GM18511 (cell line): ENCODE measurements around the gene ABTB1.

Source experiments
- ATAC-seq: cut with Tn5 transposase; IDR thresholded peaks from one replicate; pipeline ENCODE4 v1.9.1; 2021; ENCODE audit warnings: mild to moderate bottlenecking, moderate library complexity; ENCODE audit not compliant: unreplicated experiment

Gene ABTB1

GRCh38 chr3:127717357-127718244, 44.8 kb downstream of the ABTB1 start:
- ATAC-seq, result no peak

- ATAC-seq, result no peak
Measured at GRCh38 chr3:127718245-127718915, 45.6 kb downstream of the ABTB1 start.

GRCh38 chr3:127718916-127719290, 46.2 kb downstream of the ABTB1 start:
- ATAC-seq, result no peak

- no peak for ATAC-seq
Measured at GRCh38 chr3:127719369-127719768, 46.6 kb downstream of the ABTB1 start.

GRCh38 chr3:127720161-127720823, 47.5 kb downstream of the ABTB1 start:
- no peak for ATAC-seq

DNA sequence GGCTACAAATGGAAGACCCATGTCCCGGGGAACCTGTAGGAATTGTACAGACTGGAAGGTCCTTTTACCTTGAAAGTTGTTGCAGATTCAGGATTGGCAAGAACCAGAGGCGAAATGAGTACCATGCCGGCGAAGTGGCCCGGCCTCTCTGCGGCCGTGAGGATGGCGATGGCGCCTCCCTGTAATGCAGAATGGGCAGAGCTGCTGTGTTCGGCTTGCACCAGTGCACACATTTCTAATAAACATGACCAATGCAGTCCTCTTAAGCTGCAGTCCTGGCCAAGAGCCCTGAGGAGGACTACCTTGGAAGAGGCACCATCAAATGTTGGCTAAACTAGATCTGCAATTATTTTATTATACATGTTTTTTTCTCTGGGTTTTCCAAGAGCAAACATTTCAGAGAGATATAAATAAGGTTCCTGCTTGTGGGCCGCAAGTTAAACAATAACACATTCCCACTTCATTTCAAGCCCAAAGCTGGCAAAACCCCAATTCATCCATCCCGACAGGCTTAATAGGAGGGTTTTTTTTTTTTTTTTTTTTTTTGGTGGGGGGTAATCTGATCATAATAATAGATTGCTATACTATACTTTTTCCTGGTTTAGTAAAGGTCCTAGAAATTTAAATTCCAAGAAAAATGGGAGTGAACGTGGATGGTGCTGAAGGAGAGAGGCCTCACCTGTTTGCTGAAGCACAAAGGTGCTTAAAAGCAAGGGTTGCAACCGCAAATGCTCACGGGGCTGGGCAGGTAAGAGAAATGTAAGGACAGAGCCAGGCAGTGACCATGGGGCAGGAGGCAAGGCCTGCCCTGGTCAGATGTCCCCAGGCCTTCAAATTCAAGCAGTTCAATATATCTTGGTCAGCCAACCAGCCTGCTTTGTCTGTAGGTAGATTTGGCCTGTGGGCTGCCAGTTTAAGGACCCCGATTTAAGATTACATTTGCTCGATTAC, 48.5 kb downstream of the ABTB1 start:
- no peak for ATAC-seq

DNA sequence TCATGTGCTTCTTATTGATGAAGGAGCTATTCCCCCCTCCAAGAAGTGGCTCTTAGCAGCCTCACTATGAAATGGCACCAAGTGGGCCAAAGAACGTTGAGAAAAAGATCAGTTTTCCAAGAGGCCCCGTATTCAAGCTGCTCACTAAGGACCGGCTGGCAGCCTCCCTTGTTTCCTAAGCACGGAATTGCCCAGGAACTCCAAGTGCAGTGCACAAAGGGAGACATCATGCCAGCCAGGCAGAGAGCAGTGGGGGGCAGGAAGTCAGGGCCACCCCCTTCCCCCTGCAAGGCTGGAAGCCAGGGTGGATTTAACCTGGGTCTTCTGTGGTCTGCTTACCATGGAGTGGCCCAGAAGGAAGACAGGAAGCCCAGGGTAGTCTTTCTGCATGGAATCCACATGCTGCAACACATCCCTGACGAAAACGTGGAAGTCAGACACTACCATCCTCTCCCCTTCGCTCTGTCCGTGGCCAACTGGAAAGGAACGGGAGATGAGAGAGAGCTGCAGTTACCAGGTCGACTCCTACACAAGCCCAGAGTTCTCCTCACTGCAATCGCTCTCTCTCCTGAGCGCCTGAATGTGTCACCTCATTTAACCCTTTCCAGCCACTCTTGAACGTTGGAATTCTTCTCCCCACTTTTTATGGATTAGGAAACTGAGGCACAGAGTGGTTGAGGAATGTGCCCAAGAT, 49.5 kb downstream of the ABTB1 start:
- no peak for ATAC-seq

DNA sequence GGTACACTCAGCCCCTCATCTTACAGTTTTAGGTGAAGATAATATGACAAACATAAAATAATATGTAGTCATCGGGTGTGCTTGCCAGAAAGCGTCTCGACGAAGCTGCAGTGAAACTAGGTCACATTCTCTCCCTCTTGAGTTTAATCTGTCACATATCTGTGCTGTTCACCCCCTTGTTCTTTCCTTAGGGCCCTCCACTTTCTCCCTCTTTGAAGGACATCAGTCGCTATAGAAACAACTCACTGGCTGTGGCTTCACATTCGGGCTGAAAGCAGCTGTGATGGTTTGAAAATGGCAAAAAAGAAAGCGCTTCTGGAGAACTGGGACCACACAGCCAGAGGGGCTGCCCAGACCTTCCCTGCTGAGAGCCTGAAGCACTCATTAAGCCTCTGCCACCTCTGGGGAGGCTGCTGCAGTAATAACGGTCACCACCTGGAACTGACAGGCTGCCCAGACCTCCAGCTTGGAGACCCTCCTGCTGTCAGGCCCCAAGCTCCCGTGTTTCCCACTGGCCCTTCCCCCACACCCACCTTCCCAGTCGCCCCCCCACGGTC, 50.3 kb downstream of the ABTB1 start:
- no peak for ATAC-seq

DNA sequence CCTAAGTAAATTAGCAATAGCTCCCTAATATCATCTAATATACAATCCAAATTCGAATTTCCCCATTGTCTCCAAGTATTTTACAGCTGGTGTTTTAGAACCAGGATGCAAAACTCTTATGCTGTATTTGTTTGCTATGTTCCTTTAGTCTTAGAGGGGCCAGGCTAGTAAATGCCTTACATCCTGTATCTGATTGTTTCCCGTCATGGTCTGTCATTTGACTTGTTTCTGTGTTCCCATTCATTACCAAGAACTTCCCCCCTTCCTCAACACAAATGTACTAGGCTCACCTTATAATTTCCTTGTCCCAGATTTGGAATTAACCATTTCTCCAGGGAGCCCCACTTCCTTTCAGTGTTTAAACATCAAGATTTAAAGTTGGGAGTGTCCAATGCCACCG, 54.1 kb downstream of the ABTB1 start:
- no peak for ATAC-seq

- ATAC-seq, result no peak
Measured at GRCh38 chr3:127728417-127729015, 55.8 kb downstream of the ABTB1 start.

GRCh38 chr3:127729556-127730056, 56.9 kb downstream of the ABTB1 start:
- no peak for ATAC-seq

GRCh38 chr3:127730171-127730570, 57.4 kb downstream of the ABTB1 start:
- ATAC-seq, result no peak
